ENCODE measurements around the gene C1orf210. TPM values are rescaled to one million over a fixed set of nuclear protein-coding genes. Genes with fewer than 3 reads are reported as not detected.

The C1orf210 gene
- total and polyA plus RNA-seq, 2 of the 13 experiments (the other 11 are each of a cell fraction or from before 2014, with no cell fraction given): 0.49 to 5.1 TPM

DNA sequence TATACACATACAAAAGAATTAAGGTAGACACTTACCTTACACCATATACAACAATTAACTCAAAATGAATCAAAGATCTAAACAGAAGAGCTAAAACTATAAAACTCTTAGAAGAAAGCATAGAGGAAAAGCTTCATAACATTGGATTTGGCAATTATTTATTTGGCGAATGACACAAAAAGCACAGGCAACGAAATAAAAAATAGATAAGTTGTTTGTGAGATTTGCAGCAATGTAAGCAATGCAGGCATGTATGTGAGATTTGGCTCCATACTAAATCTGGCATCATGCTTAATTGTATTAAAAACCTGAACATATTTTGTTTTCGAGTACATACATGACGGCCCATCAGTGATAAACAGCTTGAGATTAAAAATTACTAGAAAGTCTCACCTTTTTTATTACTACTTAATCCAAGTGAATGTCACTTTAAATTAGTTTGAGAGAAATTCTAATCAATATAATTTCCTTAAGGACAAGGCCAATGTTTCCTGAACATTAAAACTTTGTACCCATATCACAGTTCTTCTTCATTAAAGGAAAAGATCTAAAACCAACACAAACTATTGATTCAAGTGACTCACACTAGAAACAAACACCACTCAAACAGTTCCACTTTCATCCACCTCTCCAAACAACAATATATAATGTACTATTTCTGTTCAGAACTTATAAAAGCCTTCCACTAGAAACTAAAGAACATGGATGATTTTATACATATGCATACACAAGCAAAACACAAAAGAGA lies 38.7 kb downstream of the C1orf210 start (continued):
- TF ChIP-seq, protein P1, sequence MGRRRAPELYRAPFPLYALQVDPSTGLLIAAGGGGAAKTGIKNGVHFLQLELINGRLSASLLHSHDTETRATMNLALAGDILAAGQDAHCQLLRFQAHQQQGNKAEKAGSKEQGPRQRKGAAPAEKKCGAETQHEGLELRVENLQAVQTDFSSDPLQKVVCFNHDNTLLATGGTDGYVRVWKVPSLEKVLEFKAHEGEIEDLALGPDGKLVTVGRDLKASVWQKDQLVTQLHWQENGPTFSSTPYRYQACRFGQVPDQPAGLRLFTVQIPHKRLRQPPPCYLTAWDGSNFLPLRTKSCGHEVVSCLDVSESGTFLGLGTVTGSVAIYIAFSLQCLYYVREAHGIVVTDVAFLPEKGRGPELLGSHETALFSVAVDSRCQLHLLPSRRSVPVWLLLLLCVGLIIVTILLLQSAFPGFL (CRISPR knock-in tag; IDR thresholded peaks at IDR 0.05): no peak
- TF ChIP-seq ZNF232 (CRISPR knock-in tag; IDR thresholded peaks at IDR 0.05; ENCODE audit: borderline replicate concordance): no peak
- no peak for TF ChIP-seq MAZ (IDR thresholded peaks at IDR 0.05; ENCODE audit: borderline replicate concordance, low read depth, low read length)
- TF ChIP-seq MAZ (CRISPR knock-in tag; IDR thresholded peaks at IDR 0.05; ENCODE audit: low read depth): no peak
- TF ChIP-seq ZNF451 (CRISPR knock-in tag; IDR thresholded peaks at IDR 0.05): no peak
- TF ChIP-seq ZC3H4 (CRISPR knock-in tag; IDR thresholded peaks at IDR 0.05; ENCODE audit: borderline replicate concordance): no peak
- 0 out of 2 replicates have a peak, but pooled peaks have one; percentile 31 for TF ChIP-seq NCOA2 (CRISPR knock-in tag; IDR thresholded peaks at IDR 0.05)
- no peak for TF ChIP-seq PAWR (CRISPR knock-in tag; IDR thresholded peaks at IDR 0.05; ENCODE audit: borderline replicate concordance)
- TF ChIP-seq ZNF256 (CRISPR knock-in tag; conservative IDR thresholded peaks at IDR 0.05): no peak
- TF ChIP-seq REPIN1 (CRISPR knock-in tag; IDR thresholded peaks at IDR 0.05; ENCODE audit: borderline replicate concordance, low read depth): no peak
- no peak for TF ChIP-seq ZNF292 (CRISPR knock-in tag; IDR thresholded peaks at IDR 0.05; ENCODE audit: borderline replicate concordance, low read depth)
- no peak for TF ChIP-seq ZNF3 (CRISPR knock-in tag; IDR thresholded peaks at IDR 0.05)
- no peak for TF ChIP-seq RBM39 (IDR thresholded peaks at IDR 0.05; ENCODE audit: low read depth, low read length, poor library complexity, severe bottlenecking)
- TF ChIP-seq PAX8 (CRISPR knock-in tag; IDR thresholded peaks at IDR 0.05; ENCODE audit: borderline replicate concordance): no peak
- no peak for TF ChIP-seq NR0B2 (CRISPR knock-in tag; IDR thresholded peaks at IDR 0.05)
- no peak for TF ChIP-seq PCBP1 (IDR thresholded peaks at IDR 0.05; ENCODE audit: borderline replicate concordance, low read depth, low read length)
- no peak for TF ChIP-seq ZBTB37 (CRISPR knock-in tag; IDR thresholded peaks at IDR 0.05)
- TF ChIP-seq, protein P2, sequence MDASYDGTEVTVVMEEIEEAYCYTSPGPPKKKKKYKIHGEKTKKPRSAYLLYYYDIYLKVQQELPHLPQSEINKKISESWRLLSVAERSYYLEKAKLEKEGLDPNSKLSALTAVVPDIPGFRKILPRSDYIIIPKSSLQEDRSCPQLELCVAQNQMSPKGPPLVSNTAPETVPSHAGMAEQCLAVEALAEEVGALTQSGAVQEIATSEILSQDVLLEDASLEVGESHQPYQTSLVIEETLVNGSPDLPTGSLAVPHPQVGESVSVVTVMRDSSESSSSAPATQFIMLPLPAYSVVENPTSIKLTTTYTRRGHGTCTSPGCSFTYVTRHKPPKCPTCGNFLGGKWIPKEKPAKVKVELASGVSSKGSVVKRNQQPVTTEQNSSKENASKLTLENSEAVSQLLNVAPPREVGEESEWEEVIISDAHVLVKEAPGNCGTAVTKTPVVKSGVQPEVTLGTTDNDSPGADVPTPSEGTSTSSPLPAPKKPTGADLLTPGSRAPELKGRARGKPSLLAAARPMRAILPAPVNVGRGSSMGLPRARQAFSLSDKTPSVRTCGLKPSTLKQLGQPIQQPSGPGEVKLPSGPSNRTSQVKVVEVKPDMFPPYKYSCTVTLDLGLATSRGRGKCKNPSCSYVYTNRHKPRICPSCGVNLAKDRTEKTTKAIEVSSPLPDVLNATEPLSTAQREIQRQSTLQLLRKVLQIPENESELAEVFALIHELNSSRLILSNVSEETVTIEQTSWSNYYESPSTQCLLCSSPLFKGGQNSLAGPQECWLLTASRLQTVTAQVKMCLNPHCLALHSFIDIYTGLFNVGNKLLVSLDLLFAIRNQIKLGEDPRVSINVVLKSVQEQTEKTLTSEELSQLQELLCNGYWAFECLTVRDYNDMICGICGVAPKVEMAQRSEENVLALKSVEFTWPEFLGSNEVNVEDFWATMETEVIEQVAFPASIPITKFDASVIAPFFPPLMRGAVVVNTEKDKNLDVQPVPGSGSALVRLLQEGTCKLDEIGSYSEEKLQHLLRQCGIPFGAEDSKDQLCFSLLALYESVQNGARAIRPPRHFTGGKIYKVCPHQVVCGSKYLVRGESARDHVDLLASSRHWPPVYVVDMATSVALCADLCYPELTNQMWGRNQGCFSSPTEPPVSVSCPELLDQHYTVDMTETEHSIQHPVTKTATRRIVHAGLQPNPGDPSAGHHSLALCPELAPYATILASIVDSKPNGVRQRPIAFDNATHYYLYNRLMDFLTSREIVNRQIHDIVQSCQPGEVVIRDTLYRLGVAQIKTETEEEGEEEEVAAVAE (CRISPR knock-in tag; IDR thresholded peaks at IDR 0.05; ENCODE audit: borderline replicate concordance): no peak
- TF ChIP-seq ZNF629 (CRISPR knock-in tag; conservative IDR thresholded peaks at IDR 0.05): no peak; the same call in 1 of the 2 replicates
- TF ChIP-seq ZNF747 (CRISPR knock-in tag; IDR thresholded peaks at IDR 0.05; ENCODE audit: borderline replicate concordance): no peak
- no peak for TF ChIP-seq ZNF263 (CRISPR knock-in tag; IDR thresholded peaks at IDR 0.05)
- no peak for TF ChIP-seq ZNF260 (CRISPR knock-in tag; IDR thresholded peaks at IDR 0.05; ENCODE audit: borderline replicate concordance, low read depth)
